GM12801 (cell line): ENCODE data around the gene OSM.

Experiments
- CTCF ChIP-seq: IDR thresholded peaks from one replicate; pipeline ENCODE4 v1.5.1; 2011; ENCODE audit warnings: control low read depth; ENCODE audit not compliant: insufficient read length; ENCODE audit errors: extremely low read depth

OSM gene

GRCh38 chr22:30266445-30267381, at the start of gene OSM:
Gene OSM, minus strand, starts transcription at chr22:30266851. Its CDS starts 52 bp downstream, at chr22:30266799.
- no peak for TF ChIP-seq CTCF

GRCh38 chr22:30315962-30316576, 49.4 kb upstream of the OSM start:
- TF ChIP-seq CTCF, result no peak

GRCh38 chr22:30314915-30315314, 48.3 kb upstream of the OSM start:
- no peak for TF ChIP-seq CTCF

GRCh38 chr22:30313527-30314363, 47.1 kb upstream of the OSM start:
- TF ChIP-seq CTCF, result no peak

- no peak for TF ChIP-seq CTCF
These were observed 45.4 kb upstream of the OSM start for GRCh38 chr22:30312053-30312452.

GRCh38 chr22:30310881-30311771, 44.5 kb upstream of the OSM start:
- TF ChIP-seq CTCF, result no peak
